GM18861 (cell line): ENCODE measurements around the gene OR10G2.
"Not testable (repeated sequence)": the region's sequence is repeated elsewhere in the genome, so short reads cannot be mapped to it uniquely, and the experiment has no call there.

ENCODE experiments used
- ATAC-seq: cut with Tn5 transposase; IDR thresholded peaks from one replicate; pipeline ENCODE4 v1.9.1; 2021; ENCODE audit not compliant: unreplicated experiment

Gene OR10G2

GRCh38 chr14:21634840-21635239 lies at the start of gene OR10G2:
Gene OR10G2, minus strand, starts transcription at chr14:21634940. Its CDS starts 98 bp downstream, at chr14:21634842.
- ATAC-seq = no peak

- ATAC-seq = no peak
These were observed 45.3 kb upstream of the OR10G2 start for GRCh38 chr14:21680072-21680471.

- ATAC-seq = no peak
These were observed 40.8 kb upstream of the OR10G2 start for GRCh38 chr14:21675566-21675965.

GRCh38 chr14:21673718-21674117 lies 39.0 kb upstream of the OR10G2 start, which contains the start of gene OR4E1:
Gene OR4E1, minus strand, starts transcription at chr14:21673818. Its CDS starts 2,883 bp downstream, at chr14:21670935.
- ATAC-seq = no peak

GRCh38 chr14:21672116-21672515 lies 37.4 kb upstream of the OR10G2 start:
- ATAC-seq = no peak

GRCh38 chr14:21671371-21671770 lies 36.6 kb upstream of the OR10G2 start:
- no peak for ATAC-seq

GRCh38 chr14:21669284-21669683 lies 34.5 kb upstream of the OR10G2 start:
- no peak for ATAC-seq

- ATAC-seq = no peak
These were observed 33.6 kb upstream of the OR10G2 start for GRCh38 chr14:21668377-21668776.

- ATAC-seq = no peak
These were observed 22.2 kb upstream of the OR10G2 start for GRCh38 chr14:21656980-21657379.

- no peak for ATAC-seq
These were observed 19.5 kb upstream of the OR10G2 start for GRCh38 chr14:21654215-21654614.

- ATAC-seq = no peak
These were observed 18.7 kb upstream of the OR10G2 start, which contains the start of gene OR4E2 for GRCh38 chr14:21653331-21653885. Gene OR4E2, plus strand, starts transcription at chr14:21653835. Its CDS starts 11,248 bp downstream, at chr14:21665083.

GRCh38 chr14:21652209-21652808 lies 17.6 kb upstream of the OR10G2 start:
- no peak for ATAC-seq

GRCh38 chr14:21647380-21647779 lies 12.6 kb upstream of the OR10G2 start:
- ATAC-seq = no peak

GRCh38 chr14:21643407-21643806 lies 8.7 kb upstream of the OR10G2 start:
- ATAC-seq = no peak

GRCh38 chr14:21642683-21643082 lies 7.9 kb upstream of the OR10G2 start:
- no peak for ATAC-seq

- no peak for ATAC-seq
These were observed 3.7 kb downstream of the OR10G2 start for GRCh38 chr14:21631084-21631483.

GRCh38 chr14:21630503-21630902 lies 4.2 kb downstream of the OR10G2 start:
- not testable (repeated sequence) for ATAC-seq

- ATAC-seq = no peak
These were observed 8.1 kb downstream of the OR10G2 start for GRCh38 chr14:21626491-21627230.

GRCh38 chr14:21617614-21618013 lies 17.1 kb downstream of the OR10G2 start:
- no peak for ATAC-seq

GRCh38 chr14:21614240-21614639 lies 20.5 kb downstream of the OR10G2 start:
- ATAC-seq = no peak

GRCh38 chr14:21612324-21612723 lies 22.4 kb downstream of the OR10G2 start:
- ATAC-seq = no peak

- ATAC-seq = not testable (repeated sequence)
These were observed 32.6 kb downstream of the OR10G2 start for GRCh38 chr14:21602181-21602580.
